Naive thymus-derived CD8-positive, alpha-beta T cell (primary cell): Measurements from ENCODE around the gene TUBG2. TPM values are rescaled to one million over a fixed set of nuclear protein-coding genes. Genes with fewer than 3 reads are reported as not detected.

Experiments used
- ATAC-seq, 2 donors: fragments of 150-1000 bp; cut with Tn5 transposase in 1 of 2; sonication (Bioruptor Pico), chemical (Tn5 transposase) in 1 of 2; 1 replicate in 1 of 2; 2 replicates in 1 of 2; pipeline ENCODE4 v1.10.0; 2021; ENCODE audit warnings: mild to moderate bottlenecking in 2 of 2, moderate library complexity in 2 of 2
- POLR2A ChIA-PET: fragments of 350-600 bp; sonication (Branson Sonifier 250); formaldehyde crosslinking; loops from one replicate; lab custom pipeline; 2021; ENCODE audit warnings: antibody characterized with exemption; lab: Charles Lee
- DNase-seq, 10 donors: peaks; one replicate each; pipeline versions ENCODE4 v3.0.0 to v3.0.0-alpha.2; 2020 to 2022
- H3K27ac Mint-ChIP-seq, 10 donors: one replicate each; pipeline ENCODE4 v1.8.0; 2020 to 2022; ENCODE audit warnings: mild to moderate bottlenecking in 10 of 10, mixed read lengths in 10 of 10, moderate library complexity in 4 of 10, inconsistent platforms in 1 of 10
- H3K27me3 Mint-ChIP-seq, 5 donors: one replicate each; pipeline ENCODE4 v1.8.0; 2021 to 2022; ENCODE audit warnings: mixed read lengths in 5 of 5
- H3K36me3 Mint-ChIP-seq, 3 donors: one replicate each; pipeline ENCODE4 v1.8.0; 2020 to 2022; ENCODE audit warnings: mixed read lengths in 3 of 3, mild to moderate bottlenecking in 2 of 3, inconsistent platforms in 1 of 3
- H3K4me1 Mint-ChIP-seq, 4 donors: one replicate each; pipeline ENCODE4 v1.8.0; 2021 to 2022; ENCODE audit warnings: mixed read lengths in 4 of 4
- H3K4me3 Mint-ChIP-seq, 10 donors: one replicate each; pipeline ENCODE4 v1.8.0; 2020 to 2022; ENCODE audit warnings: mild to moderate bottlenecking in 10 of 10, mixed read lengths in 10 of 10, moderate library complexity in 6 of 10, inconsistent platforms in 1 of 10
- H3K9me3 Mint-ChIP-seq, 9 donors: one replicate each; pipeline ENCODE4 v1.8.0; 2020 to 2022; ENCODE audit warnings: mixed read lengths in 9 of 9, mild to moderate bottlenecking in 3 of 9, inconsistent platforms in 1 of 9, moderate library complexity in 1 of 9
- polyA plus RNA-seq, 3 donors: library from polyadenylated mRNA; unstranded; fragments of 300-500 nt; fragmentation: Illumina TruSeq; gene quantifications; one replicate each; pipeline ENCODE4 v1.2.3, GENCODE V29; 2021
- total RNA-seq, 8 experiments: library from RNA in 2 of 8; stranded (reverse) in 2 of 8; gene quantifications; one replicate each; pipeline ENCODE4 v1.2.3 and lab custom pipeline; 2021 to 2026

TUBG2 gene
- total and polyA plus RNA-seq, 5 experiments from 2014 or later = 4.9 to 22.1 (median 6.9) TPM

- peaks cover 20 to 52% (median 48%) of the 10 kb centered on the region in 4 donors for H3K4me1 Mint-ChIP-seq
- POLR2A ChIA-PET = interaction anchor here (1.2 kb wide), 1 partner anchor 15 kb away, joined by 3 read pairs; the partner anchor contains the start of gene TUBG2
- H3K27ac Mint-ChIP-seq = peak overlapping the region in 1 of 10 donors; percentile 29
- DNase-seq (peak in 2 of 10 donors; percentile 33 to 39), ATAC-seq (no peak)
- peak overlapping the region in 8 of 10 donors; percentile 15 to 78 (median 38) for H3K4me3 Mint-ChIP-seq
- H3K27me3 Mint-ChIP-seq = peaks cover 13 to 49% (median 26%) of the 10 kb centered on the region in 5 donors
- peaks cover 0 to 4% (median 0%) of the 10 kb centered on the region in 9 donors for H3K9me3 Mint-ChIP-seq
- peaks cover 0 to 2% (median 0%) of the 10 kb centered on the region in 3 donors for H3K36me3 Mint-ChIP-seq
Measured at GRCh38 chr17:42673885-42674754, 15.0 kb downstream of the TUBG2 start.

GRCh38 chr17:42674755-42675347 is 15.8 kb downstream of the TUBG2 start:
- Mint-ChIP-seq H3K4me3 (peak overlapping the region in 8 of 10 donors; percentile 8 to 78 (median 48)), H3K4me1 (peaks cover 19 to 55% (median 52%) of the 10 kb centered on the region in 4 donors), H3K27ac (no peak overlapping the region), H3K36me3 (peaks cover 0 to 2% (median 0%) of the 10 kb centered on the region in 3 donors), H3K9me3 (peaks cover 0 to 4% (median 0%) of the 10 kb centered on the region in 9 donors), H3K27me3 (peaks cover 13 to 50% (median 23%) of the 10 kb centered on the region in 5 donors)
- no peak for DNase-seq
- POLR2A ChIA-PET = interaction anchor here (1.9 kb wide), 1 partner anchor 97 kb away, joined by 5 read pairs; the partner anchor contains the start of gene PSMC3IP
- ATAC-seq = no peak

GRCh38 chr17:42675348-42675964 is 16.4 kb downstream of the TUBG2 start:
- peaks cover 0 to 4% (median 0%) of the 10 kb centered on the region in 9 donors for H3K9me3 Mint-ChIP-seq
- ATAC-seq = no peak
- no peak overlapping the region for H3K27ac Mint-ChIP-seq
- peaks cover 0 to 2% (median 0%) of the 10 kb centered on the region in 3 donors for H3K36me3 Mint-ChIP-seq
- peaks cover 18 to 55% (median 53%) of the 10 kb centered on the region in 4 donors for H3K4me1 Mint-ChIP-seq
- H3K4me3 Mint-ChIP-seq = peak overlapping the region in 5 of 10 donors; percentile 2 to 93 (median 26)
- POLR2A ChIA-PET = interaction anchor here (0.7 to 1.9 kb wide), 2 partner anchors 34 to 98 kb away, joined by 3 to 5 read pairs; partner anchors contain the start of gene PSMC3IP
- peaks cover 13 to 49% (median 20%) of the 10 kb centered on the region in 5 donors for H3K27me3 Mint-ChIP-seq
- DNase-seq = no peak

DNA sequence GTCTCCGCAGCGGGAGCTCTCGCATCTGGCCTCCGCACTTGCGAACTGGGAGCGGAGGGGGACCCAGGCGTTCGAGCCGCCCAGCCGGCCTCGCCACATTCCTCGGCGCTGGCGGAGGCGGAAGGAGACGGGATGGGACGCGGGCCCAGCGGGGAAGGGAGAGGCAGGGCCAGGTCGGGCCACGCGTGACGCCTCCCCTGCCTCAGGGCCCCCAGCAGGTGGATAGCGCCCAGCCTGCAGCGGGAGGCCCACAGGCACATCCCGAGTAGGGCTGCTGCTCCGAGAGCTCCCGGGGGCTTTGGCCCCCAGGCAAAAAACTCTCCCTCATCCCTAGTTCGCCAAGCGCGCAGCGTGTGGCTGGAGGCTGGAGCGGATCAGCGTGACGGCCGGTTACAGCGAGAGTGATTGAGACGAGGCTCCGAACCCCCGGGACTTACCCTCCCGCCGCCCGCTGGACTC is 16.9 kb downstream of the TUBG2 start:
- peaks cover 20 to 54% (median 52%) of the 10 kb centered on the region in 4 donors for H3K4me1 Mint-ChIP-seq
- peak overlapping the region; percentile 60 to 93 (median 74) for H3K4me3 Mint-ChIP-seq
- POLR2A ChIA-PET = interaction anchor here (0.7 to 1.9 kb wide), 4 partner anchors 8 to 140 kb away, joined by 3 to 5 read pairs (median 4); partner anchors contain the start of genes NAGLU and PSMC3IP
- peaks cover 0 to 4% (median 0%) of the 10 kb centered on the region in 9 donors for H3K9me3 Mint-ChIP-seq
- no peak for DNase-seq
- ATAC-seq = no peak
- peaks cover 15 to 47% (median 22%) of the 10 kb centered on the region in 5 donors for H3K27me3 Mint-ChIP-seq
- peak overlapping the region in 2 of 10 donors; percentile 19 to 27 for H3K27ac Mint-ChIP-seq
- H3K36me3 Mint-ChIP-seq = peaks cover 0 to 2% (median 0%) of the 10 kb centered on the region in 3 donors

DNA sequence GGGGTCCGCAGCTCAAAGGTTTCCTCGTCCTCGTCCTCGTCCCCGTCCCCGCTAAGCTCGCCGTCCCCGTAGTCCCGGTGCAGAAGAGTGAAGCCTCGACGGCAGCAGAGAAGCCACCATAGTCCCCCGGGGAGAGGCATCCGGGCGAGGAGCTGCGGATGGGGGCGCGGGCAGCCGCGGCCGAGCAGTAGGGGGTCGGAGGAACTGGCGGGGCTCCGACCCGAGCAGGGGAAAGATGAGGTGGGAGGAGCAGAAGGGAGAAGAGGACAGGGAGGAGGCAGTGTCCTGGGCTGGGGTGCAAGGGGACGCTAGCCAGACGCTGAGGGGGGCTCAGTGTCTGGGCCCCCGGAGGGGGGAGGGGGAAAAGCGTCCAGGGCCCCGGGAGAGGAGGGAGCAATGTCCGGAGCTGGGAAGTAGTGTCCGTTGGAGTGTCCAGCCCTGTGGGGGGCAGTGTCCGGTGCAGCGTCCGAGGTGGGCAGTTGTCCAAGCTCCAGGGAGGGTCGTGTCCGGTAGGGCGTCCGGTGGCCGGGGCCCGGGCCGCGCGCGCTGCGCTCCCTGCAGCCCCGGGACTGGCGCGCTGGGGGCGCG is 17.4 kb downstream of the TUBG2 start, which contains the start of gene PLEKHH3:
Gene PLEKHH3, minus strand, starts transcription at position 571 of the 588 bp plus-strand sequence. Its CDS starts 431 bp downstream, at position 140.
- H3K36me3 Mint-ChIP-seq = peaks cover 0 to 2% (median 0%) of the 10 kb centered on the region in 3 donors
- DNase-seq (no peak), ATAC-seq (no peak)
- peak within 1 kb of the TSS; percentile 82 to 93 (median 92) for H3K4me3 Mint-ChIP-seq
- peaks cover 22 to 55% (median 52%) of the 10 kb centered on the region in 4 donors for H3K4me1 Mint-ChIP-seq
- POLR2A ChIA-PET = interaction anchor here (0.7 to 1.9 kb wide), 6 partner anchors 9 to 140 kb away, joined by 3 to 5 read pairs (median 4); partner anchors contain the start of genes EZH1, NAGLU, PSMC3IP and TUBG2
- peak within 1 kb of the TSS in 8 of 10 donors; percentile 71 to 90 (median 80) for H3K27ac Mint-ChIP-seq
- H3K9me3 Mint-ChIP-seq = peaks cover 0 to 4% (median 0%) of the 10 kb centered on the region in 9 donors
- peaks cover 16 to 47% (median 23%) of the 10 kb centered on the region in 5 donors for H3K27me3 Mint-ChIP-seq

DNA sequence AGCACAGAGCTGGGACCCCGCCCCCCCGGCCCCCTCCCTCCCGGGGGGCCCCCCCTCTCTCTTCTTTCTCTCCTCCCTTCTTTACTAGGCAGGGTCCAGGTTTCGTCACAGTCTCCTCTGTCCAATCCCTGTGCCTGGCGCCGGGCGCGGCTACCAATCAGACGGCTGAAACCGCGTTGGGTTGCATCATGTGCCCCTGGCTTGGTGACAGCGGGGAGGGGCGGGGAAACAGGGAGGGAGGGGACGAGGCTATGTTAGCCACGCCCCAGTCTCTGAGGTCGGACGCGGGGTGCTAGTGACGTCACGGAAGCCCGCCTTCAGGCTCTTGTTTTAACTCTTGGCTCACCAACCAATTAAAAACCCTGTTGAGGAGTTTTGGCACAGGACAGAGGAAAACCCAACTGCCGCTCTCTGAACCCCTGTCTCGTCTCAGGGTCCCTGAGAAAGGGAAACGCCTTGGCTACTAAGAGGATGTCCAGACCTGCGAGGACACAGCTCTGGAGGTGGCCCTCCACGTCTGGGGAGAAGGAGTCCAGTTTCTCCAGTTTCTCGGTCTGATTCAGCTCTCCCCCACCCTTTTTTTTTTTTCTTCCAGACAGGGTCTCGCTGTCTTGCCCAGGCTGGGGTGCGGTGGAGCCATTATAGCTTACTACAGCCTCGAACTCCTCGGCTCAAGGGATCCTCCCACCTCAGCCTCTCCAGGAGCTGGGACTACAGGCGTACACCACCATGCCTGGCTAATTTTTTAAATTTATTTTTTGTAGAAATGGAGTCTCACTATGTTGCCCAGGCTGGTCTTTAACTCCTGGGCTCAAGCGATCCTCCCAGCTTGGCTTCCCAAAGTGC is 18.2 kb downstream of the TUBG2 start:
- peak overlapping the region in 8 of 10 donors; percentile 71 to 90 (median 80) for H3K27ac Mint-ChIP-seq
- DNase-seq (peak; percentile 84 to 98 (median 94)), ATAC-seq (peak; percentile 68 to 85)
- POLR2A ChIA-PET = interaction anchor here (0.7 to 1.9 kb wide), 8 partner anchors 9 to 141 kb away, joined by 3 to 5 read pairs (median 3); partner anchors contain the start of genes EZH1, NAGLU, PSMC3IP and RETREG3
- peaks cover 0 to 4% (median 0%) of the 10 kb centered on the region in 9 donors for H3K9me3 Mint-ChIP-seq
- H3K27me3 Mint-ChIP-seq = peaks cover 16 to 48% (median 24%) of the 10 kb centered on the region in 5 donors
- H3K4me3 Mint-ChIP-seq = peak overlapping the region; percentile 82 to 93 (median 92)
- H3K36me3 Mint-ChIP-seq = peaks cover 0 to 2% (median 0%) of the 10 kb centered on the region in 3 donors
- peaks cover 24 to 57% (median 56%) of the 10 kb centered on the region in 4 donors for H3K4me1 Mint-ChIP-seq

DNA sequence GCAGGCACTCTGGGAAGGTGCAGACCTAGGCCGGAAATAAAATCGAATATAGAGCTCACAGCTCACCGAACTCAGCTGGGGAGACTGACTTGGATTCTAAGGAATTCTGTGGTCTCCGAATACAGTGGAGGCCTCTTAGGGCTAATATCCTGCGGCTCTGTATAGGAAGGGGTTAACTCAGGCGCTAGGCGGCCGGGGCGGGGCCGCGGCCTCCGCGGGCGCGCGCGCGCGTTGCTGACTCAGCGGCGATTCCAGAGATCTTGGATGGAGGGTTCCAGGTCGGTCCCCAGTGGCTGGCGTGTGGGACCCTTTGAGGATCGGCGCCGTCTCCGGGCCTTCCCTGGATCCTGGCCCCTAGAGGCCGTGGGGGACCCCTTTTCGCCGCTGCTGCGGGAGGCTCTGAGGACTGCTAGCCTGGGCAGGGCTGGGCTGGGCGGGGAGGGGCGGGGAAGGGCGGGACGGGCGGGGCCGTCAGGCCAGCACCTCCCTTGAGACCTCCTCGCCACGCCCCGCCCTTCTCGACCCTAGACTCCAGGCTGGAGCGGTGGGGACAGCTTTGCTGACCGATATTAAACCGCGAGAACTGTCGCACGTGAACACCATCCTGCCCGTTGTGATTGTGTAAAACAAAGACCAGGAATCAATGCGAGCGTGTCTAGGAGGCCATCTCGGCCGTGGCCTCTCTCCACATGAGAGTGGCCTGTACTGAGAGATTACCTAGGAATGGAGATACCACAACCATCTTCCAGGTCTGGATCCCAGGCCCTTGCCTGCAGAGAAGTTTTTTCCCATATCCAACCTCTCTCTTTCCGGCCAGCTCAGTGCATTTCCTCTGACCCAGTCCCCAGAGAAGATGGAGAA is 19.1 kb downstream of the TUBG2 start:
- Mint-ChIP-seq H3K27ac (peak overlapping the region; percentile 25 to 90 (median 76)), H3K36me3 (peaks cover 0 to 2% (median 0%) of the 10 kb centered on the region in 3 donors), H3K4me1 (peaks cover 30 to 66% (median 64%) of the 10 kb centered on the region in 4 donors), H3K9me3 (peaks cover 0 to 4% (median 0%) of the 10 kb centered on the region in 9 donors), H3K4me3 (peak overlapping the region; percentile 82 to 93 (median 92)), H3K27me3 (peaks cover 14 to 56% (median 32%) of the 10 kb centered on the region in 5 donors)
- DNase-seq (peak in 9 of 10 donors; percentile 40 to 76 (median 58)), ATAC-seq (peak in 1 of 2 donors; percentile 17)
- POLR2A ChIA-PET = interaction anchor here (0.7 to 2.9 kb wide), 13 partner anchors 8 to 683 kb away, joined by 3 to 20 read pairs (median 3); partner anchors contain the start of genes NAGLU, PSMC3IP, RETREG3 and TUBG1

DNA sequence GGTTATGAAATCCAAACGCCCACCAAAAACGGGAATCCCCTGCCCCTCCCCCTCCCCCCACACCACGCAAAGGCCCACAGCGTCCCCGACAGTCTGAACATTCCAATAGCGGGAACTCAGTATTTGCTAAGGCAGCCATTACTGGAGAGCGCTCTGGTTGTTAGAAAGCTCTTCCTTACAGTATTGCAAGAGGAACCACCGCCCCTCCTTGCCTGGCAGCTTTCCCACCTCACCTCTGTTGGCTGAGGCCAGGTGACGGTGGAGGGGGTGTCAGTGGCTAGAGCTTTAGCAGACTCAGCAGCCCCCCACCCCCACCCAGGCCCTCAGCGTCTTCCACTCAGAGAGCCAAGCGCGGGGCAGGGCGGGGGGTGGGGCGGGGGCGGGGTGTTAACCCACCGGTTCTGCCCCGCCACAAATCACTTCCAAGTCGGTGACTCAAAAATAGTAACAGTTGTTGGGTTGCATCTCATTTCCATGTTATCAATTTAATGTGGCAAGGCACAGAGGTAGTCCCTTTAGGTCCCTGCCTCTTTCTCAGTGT is 19.9 kb downstream of the TUBG2 start:
- Mint-ChIP-seq H3K36me3 (peaks cover 0 to 2% (median 0%) of the 10 kb centered on the region in 3 donors), H3K4me3 (peak overlapping the region; percentile 79 to 93 (median 87)), H3K27me3 (peaks cover 16 to 59% (median 34%) of the 10 kb centered on the region in 5 donors), H3K4me1 (peaks cover 35 to 73% (median 71%) of the 10 kb centered on the region in 4 donors), H3K9me3 (peaks cover 0 to 4% (median 0%) of the 10 kb centered on the region in 9 donors), H3K27ac (peak overlapping the region in 7 of 10 donors; percentile 53 to 90 (median 83))
- peak; percentile 7 to 9 for ATAC-seq
- DNase-seq = peak in 7 of 10 donors; percentile 37 to 77 (median 41)
- POLR2A ChIA-PET = interaction anchor here (0.6 to 2.9 kb wide), 12 partner anchors 8 to 682 kb away, joined by 3 to 20 read pairs (median 3); partner anchors contain the start of genes MLX, PSMC3IP, RETREG3 and TUBG1
